A549 (cell line): Measurements from ENCODE around the gene KLHL22. TPM values are rescaled to one million over a fixed set of nuclear protein-coding genes. Genes with fewer than 3 reads are reported as not detected.

Experiments
- ATAC-seq, 2 experiments: fragments of 200-7000 bp in 1 of 2; fragments of >200 bp in 1 of 2; cut with Nextera tagmentation in 1 of 2; cut with Tn5 transposase in 1 of 2; 3 replicates each; pipeline versions ENCODE4 v1.8.0 to v1.9.1; 2018 to 2020; ENCODE audit warnings: mild to moderate bottlenecking in 1 of 2, moderate library complexity in 1 of 2
- CTCF ChIA-PET: fragments of 300-600 bp; sonication (Branson Sonifier 250); formaldehyde crosslinking; extraction: SDS; loops from one replicate; lab custom pipeline; 2021; ENCODE audit warnings: antibody characterized with exemption, inconsistent platforms; lab: Yijun Ruan, JAX
- POLR2A ChIA-PET: fragments of 350-600 bp; formaldehyde crosslinking; extraction: SDS; loops from one replicate; lab custom pipeline; 2021; ENCODE audit warnings: antibody characterized with exemption, inconsistent platforms; lab: Yijun Ruan, JAX
- DNase-seq, 2 experiments: peaks; one replicate each; pipeline versions ENCODE4 v3.0.0 to v3.0.0-alpha.2; 2011 to 2016; ENCODE audit warnings: low read depth in 1 of 2, low spot score in 1 of 2
- FAIRE-seq: peaks from 2 replicates; lab custom pipeline; 2011; peaks lifted over from hg19 to GRCh38; lab: Jason Lieb, UNC
- H3K27ac ChIP-seq, 2 experiments: fragments of >200 bp; sonication (Bioruptor Twin); formaldehyde crosslinking; 3 replicates each; pipeline ENCODE4 v1.5.1; 2016 to 2017
- H3K4me1 ChIP-seq: fragments of >200 bp; sonication (Bioruptor Twin); formaldehyde crosslinking; 3 replicates; pipeline ENCODE4 v1.6.1; 2016
- H3K4me2 ChIP-seq: fragments of >200 bp; sonication (Bioruptor Twin); formaldehyde crosslinking; 3 replicates; pipeline ENCODE4 v1.6.1; 2016
- H3K4me3 ChIP-seq: fragments of >200 bp; sonication (Bioruptor Twin); formaldehyde crosslinking; 3 replicates; pipeline ENCODE4 v1.5.1; 2016
- H3K9me3 ChIP-seq: fragments of >200 bp; sonication (Bioruptor Twin); formaldehyde crosslinking; 3 replicates; pipeline ENCODE4 v1.6.1; 2016
- CEBPB ChIP-seq, 2 experiments: fragments of >200 bp in 1 of 2; sonication (Bioruptor Twin) in 1 of 2; formaldehyde crosslinking in 1 of 2; IDR thresholded peaks; 2 replicates each; pipeline ENCODE4 v1.6.1; 2012 to 2016
- CHD4 ChIP-seq: fragments of 200-600 bp; sonication (generic); IDR thresholded peaks from 2 replicates; pipeline ENCODE4 v1.6.1; 2016; ENCODE audit warnings: antibody characterized with exemption, mild to moderate bottlenecking, borderline replicate concordance
- CTCF ChIP-seq: fragments of >200 bp; sonication (Bioruptor Twin); formaldehyde crosslinking; IDR thresholded peaks from 3 replicates; pipeline ENCODE4 v1.5.1; 2016
- EHF ChIP-seq: fragments of 250-450 bp; sonication (Bioruptor Pico); IDR thresholded peaks from 2 replicates; pipeline ENCODE4 v1.5.0; 2020; ENCODE audit warnings: mild to moderate bottlenecking
- ESRRA ChIP-seq: fragments of 150-350 bp; IDR thresholded peaks from 2 replicates; pipeline ENCODE4 v1.6.1; 2014; ENCODE audit warnings: mild to moderate bottlenecking, low read length, borderline replicate concordance
- FOSB ChIP-seq: fragments of 250-450 bp; sonication (Bioruptor Pico); IDR thresholded peaks from 2 replicates; pipeline ENCODE4 v1.5.0; 2020; ENCODE audit warnings: mild to moderate bottlenecking, moderate library complexity
- FOSL2 ChIP-seq, 2 experiments: fragments of 450-650 bp in 1 of 2; fragments of >200 bp in 1 of 2; sonication (Bioruptor Twin) in 1 of 2; formaldehyde crosslinking; IDR thresholded peaks; 2 replicates each; pipeline versions ENCODE4 v1.5.0 to v1.6.1; 2016 to 2020; ENCODE audit warnings: mild to moderate bottlenecking in 1 of 2, moderate library complexity in 1 of 2
- GATA3 ChIP-seq: IDR thresholded peaks from 2 replicates; pipeline ENCODE4 v1.6.1; 2012; ENCODE audit warnings: borderline replicate concordance
- HMGXB4 ChIP-seq: fragments of 250-450 bp; sonication (Bioruptor Pico); IDR thresholded peaks from 2 replicates; pipeline ENCODE4 v1.5.0; 2021; ENCODE audit warnings: mild to moderate bottlenecking, moderate library complexity, borderline replicate concordance
- HOXB13 ChIP-seq: fragments of 250-450 bp; sonication (Bioruptor Pico); IDR thresholded peaks from 2 replicates; pipeline ENCODE4 v1.5.0; 2020; ENCODE audit warnings: low read depth, mild to moderate bottlenecking, moderate library complexity
- JUN ChIP-seq, 2 experiments: fragments of >200 bp; sonication (Bioruptor Twin); formaldehyde crosslinking; IDR thresholded peaks; 2 replicates in 1 of 2; 3 replicates in 1 of 2; pipeline ENCODE4 v1.6.1; 2016 to 2017
- KDM1A ChIP-seq: fragments of 200-600 bp; sonication (generic); IDR thresholded peaks from 2 replicates; pipeline ENCODE4 v1.6.1; 2016; ENCODE audit warnings: low read depth, mild to moderate bottlenecking
- PBX3 ChIP-seq: IDR thresholded peaks from 2 replicates; pipeline ENCODE4 v1.6.1; 2012
- POLR2A ChIP-seq: IDR thresholded peaks from 2 replicates; pipeline ENCODE4 v1.6.1; 2012; ENCODE audit warnings: mild to moderate bottlenecking, low read length
- REST ChIP-seq: fragments of 200-600 bp; sonication (generic); IDR thresholded peaks from 2 replicates; pipeline ENCODE4 v1.6.1; 2016; ENCODE audit warnings: antibody characterized with exemption, mild to moderate bottlenecking, moderate library complexity
- RFX5 ChIP-seq: fragments of 450-650 bp; IDR thresholded peaks from 2 replicates; pipeline ENCODE4 v1.7.1; 2014; ENCODE audit warnings: antibody characterized with exemption, mild to moderate bottlenecking, moderate library complexity
- SMC3 ChIP-seq: fragments of >200 bp; sonication (Bioruptor Twin); formaldehyde crosslinking; IDR thresholded peaks from 3 replicates; pipeline ENCODE4 v1.6.1; 2018; ENCODE audit warnings: inconsistent platforms
- ZC3H11A ChIP-seq: fragments of 450-650 bp; IDR thresholded peaks from 2 replicates; pipeline ENCODE4 v1.6.1; 2014; ENCODE audit warnings: antibody characterized with exemption, mild to moderate bottlenecking
- ZNF302 ChIP-seq: fragments of 250-450 bp; sonication (Bioruptor Pico); IDR thresholded peaks from 2 replicates; pipeline ENCODE4 v1.9.0; 2021; ENCODE audit warnings: inconsistent platforms, mild to moderate bottlenecking, moderate library complexity
- WGBS: methylation state at CpG from one replicate; pipeline ENCODE4 v1.1.6; 2017; ENCODE audit errors: missing lambda C conversion rate; 5-methylcytosine and 5-hydroxymethylcytosine counted together
- polyA plus RNA-seq, 4 experiments: library from polyadenylated mRNA; depleted of rRNA in 3 of 4; stranded (reverse); fragments of >200 nt; fragmentation: RNase III in 1 of 4; extraction: RNeasy Plus Mini Kit Qiagen cat#74134 plus additional on column Dnase treatment in 1 of 4; gene quantifications; 2 replicates in 3 of 4; 3 replicates in 1 of 4; pipeline ENCODE4 v1.2.3, GENCODE V29; 2011 to 2017

The KLHL22 gene
- polyA plus RNA-seq, 2 of the 4 experiments (the other 2 are of a cell fraction), result 11.7 TPM

GRCh38 chr22:20466659-20467379 lies 28.8 kb downstream of the KLHL22 start:
- Histone ChIP-seq H3K9me3 (no peaks in the 10 kb centered on the region), H3K4me1 (no peaks in the 10 kb centered on the region), H3K4me3 (no peak overlapping the region), H3K27ac (no peak overlapping the region), H3K4me2 (no peak overlapping the region)
- WGBS, result 83% methylated on average over 3 of the region's 3 CpGs
- no peak for DNase-seq
- FAIRE-seq, result no peak
- ATAC-seq, result no peak
- TF ChIP-seq EHF (no peak), FOSB (CRISPR knock-in tag) (no peak), ZNF302 (no peak), FOSL2 (IDR thresholded peaks at IDR 0.05) (no peak), FOSL2 (CRISPR knock-in tag; IDR thresholded peaks at IDR 0.05) (no peak), CTCF (no peak)
- ChIA-PET CTCF (no interaction called here), POLR2A (no interaction called here)

- H3K4me3 ChIP-seq, result no peak overlapping the region
- ChIA-PET POLR2A (no interaction called here), CTCF (no interaction called here)
- H3K27ac ChIP-seq, result no peak overlapping the region
- no peaks in the 10 kb centered on the region for H3K9me3 ChIP-seq
- DNase-seq (no peak), FAIRE-seq (no peak), ATAC-seq (no peak)
- 81% methylated on average over 5 of the region's 5 CpGs for whole genome bisulfite sequencing
- H3K4me2 ChIP-seq, result no peak overlapping the region
- H3K4me1 ChIP-seq, result no peaks in the 10 kb centered on the region
- TF ChIP-seq KDM1A (no peak), PBX3 (no peak), JUN (IDR thresholded peaks at IDR 0.05) (no peak)
Measured at GRCh38 chr22:20465759-20466077, 29.9 kb downstream of the KLHL22 start.

- POLR2A ChIA-PET, result no interaction called here
- FAIRE-seq, result no peak
- CTCF ChIA-PET, result interaction anchor here (1.0 to 1.8 kb wide), 4 partner anchors 8 to 103 kb away, joined by 3 to 6 read pairs (median 4); no protein-coding TSS in a partner anchor
Measured at GRCh38 chr22:20464912-20465758, 30.5 kb downstream of the KLHL22 start.

More at GRCh38 chr22:20464912-20465758, 30.5 kb downstream of the KLHL22 start:
- no peak overlapping the region for H3K27ac ChIP-seq
- H3K4me3 ChIP-seq, result no peak overlapping the region
- WGBS, result 97% methylated on average over 17 of the region's 32 CpGs
- TF ChIP-seq HMGXB4 (CRISPR knock-in tag), result no peak
- no peak for TF ChIP-seq CEBPB (IDR thresholded peaks at IDR 0.05)
- no peak for TF ChIP-seq CHD4
- TF ChIP-seq ESRRA, result no peak
- TF ChIP-seq PBX3, result no peak
- TF ChIP-seq REST, result no peak
- TF ChIP-seq ZC3H11A, result no peak
- TF ChIP-seq POLR2A, result no peak
- TF ChIP-seq GATA3, result no peak
- no peak for TF ChIP-seq HOXB13 (CRISPR knock-in tag)
- TF ChIP-seq RFX5, result no peak
- TF ChIP-seq KDM1A, result no peak
- TF ChIP-seq SMC3, result no peak
- no peaks in the 10 kb centered on the region for H3K9me3 ChIP-seq
- no peak for ATAC-seq
- DNase-seq, result no peak
- H3K4me1 ChIP-seq, result no peaks in the 10 kb centered on the region
- no peak overlapping the region for H3K4me2 ChIP-seq
